ENCODE data around the gene CWC27.

DNA sequence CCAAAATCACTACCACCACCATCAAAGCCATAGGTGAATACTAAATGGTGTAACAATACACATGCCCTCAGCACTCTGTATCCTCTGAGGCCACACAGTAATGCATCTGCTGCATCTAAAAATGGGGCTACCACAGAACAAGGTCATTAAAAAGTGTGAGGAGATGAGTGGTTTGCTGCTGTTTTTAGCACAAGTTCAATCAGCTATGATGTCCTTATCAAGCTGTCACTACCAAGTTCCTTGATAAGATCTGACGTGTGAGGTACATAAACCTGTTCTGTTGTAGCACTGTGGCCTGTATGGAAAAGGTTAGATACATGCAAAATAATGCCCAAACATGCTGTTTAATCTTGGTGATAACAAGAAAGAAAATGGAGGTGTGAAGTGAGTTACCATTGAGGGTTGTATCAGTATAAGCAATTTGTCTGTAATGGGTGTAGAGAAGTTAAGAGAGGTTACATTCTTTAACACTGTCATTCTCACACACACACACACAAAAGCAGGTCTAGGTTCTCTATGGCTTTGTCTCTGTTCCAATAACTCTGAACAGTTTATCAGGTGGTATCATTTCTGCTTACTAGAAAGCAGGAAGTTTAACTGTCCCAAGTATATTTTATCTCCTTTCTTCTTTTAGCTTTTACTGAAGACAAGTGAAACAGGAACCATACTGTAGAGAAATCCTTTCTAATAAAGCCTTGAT lies 252.9 kb downstream of the CWC27 start:
- no peak for TF ChIP-seq CTCF (conservative IDR thresholded peaks at IDR 0.05; ENCODE audit: low read length)
- no peak for TF ChIP-seq EZH2phosphoT487 (IDR thresholded peaks at IDR 0.05; ENCODE audit: borderline replicate concordance)
